Adrenal gland (tissue), 12 donors: ENCODE results near the gene ATXN1. TPM values are rescaled to one million over a fixed set of nuclear protein-coding genes. Genes with fewer than 3 reads are reported as not detected.

Source experiments
- DNase-seq, 7 donors: peaks; one replicate each; pipeline ENCODE4 v3.0.0-alpha.2; 2019 to 2020
- H3K27ac ChIP-seq, 5 donors: fragments of 200-600 bp; sonication (generic) in 4 of 5; 1 replicate in 3 of 5; 2 replicates in 2 of 5; pipeline versions ENCODE4 v1.5.1 to v1.8.0; 2016 to 2020; ENCODE audit warnings: mild to moderate bottlenecking in 1 of 5
- H3K27me3 ChIP-seq: fragments of 200-600 bp; 2 replicates; pipeline ENCODE4 v1.8.0; 2021
- H3K36me3 ChIP-seq, 2 donors: fragments of 200-600 bp; replicated peaks in 1 of 2; 1 replicate in 1 of 2; 2 replicates in 1 of 2; pipeline versions ENCODE4 v1.5.1 to v1.8.0; 2018 to 2022
- H3K4me1 ChIP-seq, 2 donors: fragments of 200-600 bp; replicated peaks in 1 of 2; 1 replicate in 1 of 2; 2 replicates in 1 of 2; pipeline versions ENCODE4 v1.5.1 to v1.8.0; 2018 to 2021
- H3K4me3 ChIP-seq, 4 donors: fragments of 200-600 bp; sonication (generic) in 3 of 4; one replicate each; pipeline ENCODE4 v1.5.1; 2016 to 2018
- H3K9me3 ChIP-seq, 3 donors: fragments of 200-600 bp; sonication (generic) in 1 of 3; replicated peaks in 1 of 3; 1 replicate in 2 of 3; 2 replicates in 1 of 3; pipeline versions ENCODE4 v1.5.1 to v1.8.0; 2016 to 2021
- POLR2A ChIP-seq, 2 donors: fragments of 450-650 bp; IDR thresholded peaks; one replicate each; pipeline ENCODE4 v1.6.1; 2017; ENCODE audit warnings: antibody characterized with exemption in 2 of 2, mild to moderate bottlenecking in 2 of 2, moderate library complexity in 1 of 2
- WGBS, 4 donors: extraction: QIAGEN DNeasy Blood & Tissue Kit in 2 of 4; methylation state at CpG; one replicate each; pipeline versions ENCODE4 v1.1.5 to v1.1.7; 2013 to 2017; 5-methylcytosine and 5-hydroxymethylcytosine counted together
- intact Hi-C, 2 donors: fragments of 100-400 bp; cut with DNase I; formaldehyde crosslinking; loops; one replicate each; pipeline versions ENCODE4 v1.14.1 to v1.15.0; 2022 to 2023
- polyA plus RNA-seq, 3 donors: library from polyadenylated mRNA; stranded (reverse); fragments of 200-250 nt in 2 of 3; fragments of 350-450 nt in 1 of 3; fragmentation: Illumina TruSeq in 1 of 3; extraction: RNeasy Lipid Tissue Mini Kit (QIAGEN cat#74804) in 1 of 3; gene quantifications; one replicate each; pipeline ENCODE4 v1.2.3, GENCODE V29; 2013 to 2014
- total RNA-seq, 9 donors: library from RNA; depleted of rRNA in 4 of 9; stranded (reverse); fragments of >200 nt in 4 of 9; fragments of 120-200 nt in 1 of 9; fragmentation: NEBNext Ultra II Directional in 1 of 9; extraction: Animal tissue kit (Norgen Biotek cat#: 25700) in 1 of 9; gene quantifications; one replicate each; pipeline versions ENCODE4 v1.1.0 to v1.2.4, GENCODE V29; 2013 to 2023
- TF ChIP-seq, protein P1 (sequence below), 6 experiments: fragments of 450-650 bp in 4 of 6; fragments of 200-600 bp in 2 of 6; sonication (generic) in 1 of 6; IDR thresholded peaks; 1 replicate in 5 of 6; 2 replicates in 1 of 6; pipeline versions ENCODE4 v1.5.1 to v1.8.0; 2016 to 2021; ENCODE audit warnings: antibody characterized with exemption in 6 of 6, mild to moderate bottlenecking in 2 of 6, moderate library complexity in 1 of 6
- donor health status: healthy with polysubstance abuse.
- donor health status: Bipolar disorder and iron deficiency.
- donor health status: DM: yes; HTN: yes; CAD: no.
- donor health status: DM: no; HTN: no; CAD: no.
- donor health status: DM: no; HTN: no; CAD: no.
- donor health status: DM: yes; HTN: yes; CAD: no.

The ATXN1 gene
- total and polyA plus RNA-seq, 12 donors = 3.4 to 51.3 (median 25.4) TPM

DNA sequence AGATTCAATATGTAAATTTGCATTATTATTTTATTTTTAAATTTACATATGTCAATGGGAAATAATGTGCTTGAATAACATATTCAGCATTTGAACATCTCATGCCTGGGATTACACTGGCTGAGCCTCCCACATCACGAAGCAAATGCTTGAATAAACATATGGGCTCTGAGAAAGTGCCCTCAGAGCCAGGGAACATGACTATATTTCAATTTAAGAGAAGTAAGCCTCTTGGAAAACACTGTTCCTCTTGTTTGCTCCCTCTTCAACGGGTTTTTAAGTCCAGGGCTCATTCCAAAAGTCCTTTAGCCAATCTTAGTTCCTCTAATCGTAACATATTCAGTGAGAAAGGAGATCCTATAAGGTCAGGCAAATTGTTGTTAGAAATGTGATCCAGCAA lies 400.9 kb downstream of the ATXN1 start:
- WGBS, 4 donors = 72 to 82% (median 78%) methylated on average over 3 of the region's 3 CpGs
- no peak overlapping the region for H3K27ac ChIP-seq
- H3K4me3 ChIP-seq = no peak overlapping the region
- intact Hi-C loops = no loop called here
- H3K9me3 ChIP-seq = no peaks in the 10 kb centered on the region
- H3K36me3 ChIP-seq = no peaks in the 10 kb centered on the region
- peaks cover 0 to 6% of the 10 kb centered on the region in 2 donors for H3K4me1 ChIP-seq
- TF ChIP-seq, protein P1, sequence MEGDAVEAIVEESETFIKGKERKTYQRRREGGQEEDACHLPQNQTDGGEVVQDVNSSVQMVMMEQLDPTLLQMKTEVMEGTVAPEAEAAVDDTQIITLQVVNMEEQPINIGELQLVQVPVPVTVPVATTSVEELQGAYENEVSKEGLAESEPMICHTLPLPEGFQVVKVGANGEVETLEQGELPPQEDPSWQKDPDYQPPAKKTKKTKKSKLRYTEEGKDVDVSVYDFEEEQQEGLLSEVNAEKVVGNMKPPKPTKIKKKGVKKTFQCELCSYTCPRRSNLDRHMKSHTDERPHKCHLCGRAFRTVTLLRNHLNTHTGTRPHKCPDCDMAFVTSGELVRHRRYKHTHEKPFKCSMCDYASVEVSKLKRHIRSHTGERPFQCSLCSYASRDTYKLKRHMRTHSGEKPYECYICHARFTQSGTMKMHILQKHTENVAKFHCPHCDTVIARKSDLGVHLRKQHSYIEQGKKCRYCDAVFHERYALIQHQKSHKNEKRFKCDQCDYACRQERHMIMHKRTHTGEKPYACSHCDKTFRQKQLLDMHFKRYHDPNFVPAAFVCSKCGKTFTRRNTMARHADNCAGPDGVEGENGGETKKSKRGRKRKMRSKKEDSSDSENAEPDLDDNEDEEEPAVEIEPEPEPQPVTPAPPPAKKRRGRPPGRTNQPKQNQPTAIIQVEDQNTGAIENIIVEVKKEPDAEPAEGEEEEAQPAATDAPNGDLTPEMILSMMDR (IDR thresholded peaks at IDR 0.05) = no peak
- no peak for DNase-seq
- no peaks in the 10 kb centered on the region for H3K27me3 ChIP-seq

DNA sequence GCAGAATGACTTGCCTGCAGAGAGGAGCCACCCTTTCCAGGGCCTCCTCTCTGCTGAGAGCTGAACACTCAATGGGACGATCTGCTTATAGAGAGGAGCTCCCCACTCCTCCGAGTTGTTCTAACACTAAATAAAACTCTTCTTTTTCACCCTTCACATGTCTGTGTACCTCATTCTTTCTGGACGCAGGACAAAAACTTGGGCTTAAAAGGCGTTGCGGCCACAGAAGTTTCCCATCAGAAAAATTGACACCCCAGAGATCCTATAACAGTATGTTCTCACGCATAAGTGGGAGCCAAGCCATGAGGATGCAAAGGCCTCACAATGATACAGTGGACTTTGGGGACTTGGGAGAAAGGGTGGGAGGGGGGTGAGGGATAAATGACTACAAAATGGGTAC lies 401.7 kb downstream of the ATXN1 start:
- intact Hi-C loops = no loop called here
- Histone ChIP-seq H3K9me3 (no peaks in the 10 kb centered on the region), H3K4me3 (no peak overlapping the region), H3K27me3 (no peaks in the 10 kb centered on the region), H3K27ac (no peak overlapping the region), H3K36me3 (no peaks in the 10 kb centered on the region), H3K4me1 (peaks cover 0 to 6% of the 10 kb centered on the region in 2 donors)
- 92 to 96% (median 94%) methylated on average over 6 of the region's 6 CpGs for WGBS, 4 donors
- no peak for TF ChIP-seq POLR2A (IDR thresholded peaks at IDR 0.05)
- TF ChIP-seq, protein P1 (IDR thresholded peaks at IDR 0.05) = no peak
- no peak for DNase-seq

DNA sequence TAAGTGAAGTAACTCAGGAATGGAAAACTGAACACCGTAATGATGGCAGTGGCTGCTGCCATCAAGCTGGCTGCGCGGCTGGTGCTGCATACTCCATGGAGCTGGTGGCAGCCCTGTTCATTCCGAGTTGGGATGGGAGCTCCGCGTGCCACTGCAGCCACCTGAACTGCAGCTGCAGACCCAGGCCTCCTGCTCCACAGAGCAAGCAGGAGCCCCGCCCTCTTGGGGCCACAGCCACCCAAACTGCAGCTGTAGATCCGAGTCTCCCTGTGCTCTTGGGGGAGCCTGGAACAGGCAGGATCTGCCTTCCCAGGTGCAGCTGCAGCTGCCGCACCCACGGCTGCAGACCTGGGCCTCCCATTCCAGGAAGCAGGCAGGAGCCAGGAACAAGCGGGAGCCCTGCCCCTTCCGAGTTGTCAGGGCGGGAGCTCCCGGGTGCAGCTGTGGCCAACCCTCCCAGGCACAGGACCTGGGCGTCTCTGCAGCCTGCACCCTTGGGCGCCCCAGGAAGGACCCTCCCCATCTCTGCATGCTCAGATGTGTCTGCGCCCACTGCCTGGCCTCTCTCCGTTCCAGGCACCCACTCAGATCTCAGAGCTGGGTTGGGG lies 402.6 kb downstream of the ATXN1 start:
- 71 to 92% (median 85%) methylated on average over 4 to 18 of the region's 18 CpGs for WGBS, 4 donors
- H3K4me1 ChIP-seq = peaks cover 0 to 6% of the 10 kb centered on the region in 2 donors
- TF ChIP-seq, protein P1 (IDR thresholded peaks at IDR 0.05) = no peak
- no peak for TF ChIP-seq POLR2A (IDR thresholded peaks at IDR 0.05)
- H3K4me3 ChIP-seq = no peak overlapping the region
- H3K36me3 ChIP-seq = no peaks in the 10 kb centered on the region
- H3K27ac ChIP-seq = no peak overlapping the region
- H3K9me3 ChIP-seq = no peaks in the 10 kb centered on the region
- intact Hi-C loops = no loop called here
- no peaks in the 10 kb centered on the region for H3K27me3 ChIP-seq
- no peak for DNase-seq

DNA sequence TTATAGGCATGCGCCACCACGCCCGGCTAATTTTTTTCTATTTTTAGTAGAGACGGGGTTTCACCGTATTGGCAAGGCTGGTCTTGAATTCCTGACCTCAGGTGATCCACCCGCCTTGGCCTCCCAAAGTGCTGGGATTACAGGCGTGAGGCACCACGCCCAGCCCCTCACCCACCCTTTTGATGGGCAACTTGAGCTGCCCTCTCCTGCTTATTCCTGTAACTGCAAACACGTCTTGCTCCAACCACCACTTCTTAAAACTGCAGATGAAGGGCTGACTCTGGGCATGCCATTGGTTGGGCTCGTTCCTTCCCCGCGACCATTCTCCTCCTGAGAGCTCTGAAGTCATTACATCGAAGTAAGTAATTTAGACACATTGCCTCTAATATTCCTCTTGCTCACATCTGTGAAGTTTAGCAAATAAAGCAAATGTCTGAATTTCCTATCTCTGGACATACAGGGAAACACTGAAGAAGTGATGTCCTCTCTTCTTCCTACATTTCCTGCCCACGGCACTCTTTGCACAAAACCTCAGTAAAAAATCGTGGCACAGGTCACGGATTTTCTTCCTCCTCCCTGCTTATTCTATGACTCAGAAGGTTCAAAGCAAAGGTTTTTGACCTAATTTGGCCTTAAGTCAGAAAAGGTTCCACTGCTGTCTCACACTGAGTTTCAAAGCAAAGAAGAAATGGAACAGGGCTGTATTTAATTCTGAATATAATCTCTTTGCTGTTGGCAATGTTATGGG lies 405.4 kb downstream of the ATXN1 start:
- Histone ChIP-seq H3K9me3 (no peaks in the 10 kb centered on the region), H3K36me3 (no peaks in the 10 kb centered on the region), H3K4me3 (no peak overlapping the region), H3K27me3 (no peaks in the 10 kb centered on the region), H3K27ac (no peak overlapping the region), H3K4me1 (peaks cover 0 to 11% of the 10 kb centered on the region in 2 donors)
- intact Hi-C loops = no loop called here
- peak in 2 of 7 donors; percentile 48 to 70 for DNase-seq
- WGBS, 4 donors = 74 to 81% (median 80%) methylated on average over 16 of the region's 16 CpGs
- no peak for TF ChIP-seq POLR2A (IDR thresholded peaks at IDR 0.05)
- TF ChIP-seq, protein P1 (IDR thresholded peaks at IDR 0.05) = no peak
